Hepatocyte (in vitro differentiated cells): ENCODE data around the gene MAPK13. TPM values are rescaled to one million over a fixed set of nuclear protein-coding genes. Genes with fewer than 3 reads are reported as not detected.
A peak's percentile ranks its signal among the peaks of the same experiment; 100 is the strongest.

Experiments used
- DNase-seq: peaks from one replicate; pipeline ENCODE4 v3.0.0-alpha.2; 2016; ENCODE audit warnings: low spot score
- H2AFZ ChIP-seq: fragments of 200-600 bp; sonication (generic); 2 replicates; pipeline ENCODE4 v1.6.0; 2016; ENCODE audit warnings: antibody characterized with exemption, mild to moderate bottlenecking
- H3K27ac ChIP-seq: fragments of 200-600 bp; sonication (generic); 2 replicates; pipeline ENCODE4 v1.5.1; 2016; ENCODE audit warnings: mild to moderate bottlenecking
- H3K27me3 ChIP-seq: fragments of 200-600 bp; sonication (generic); 2 replicates; pipeline ENCODE4 v1.6.1; 2016
- H3K36me3 ChIP-seq: fragments of 200-600 bp; sonication (generic); replicated peaks from 2 replicates; pipeline ENCODE4 v1.5.1; 2016; ENCODE audit warnings: low read depth; ENCODE audit not compliant: insufficient read depth
- H3K4me1 ChIP-seq: fragments of 200-600 bp; sonication (generic); 2 replicates; pipeline ENCODE4 v1.5.1; 2016; ENCODE audit warnings: mild to moderate bottlenecking, moderate library complexity; ENCODE audit not compliant: insufficient read depth
- H3K4me2 ChIP-seq: fragments of 200-600 bp; sonication (generic); 2 replicates; pipeline ENCODE4 v1.6.0; 2016
- H3K4me3 ChIP-seq: fragments of 200-600 bp; sonication (generic); 2 replicates; pipeline ENCODE4 v1.5.1; 2016; ENCODE audit warnings: mild to moderate bottlenecking
- H3K79me2 ChIP-seq: fragments of 200-600 bp; sonication (generic); 2 replicates; pipeline ENCODE4 v1.6.0; 2017; ENCODE audit warnings: mild to moderate bottlenecking
- H3K9me2 ChIP-seq: fragments of 200-600 bp; sonication (generic); replicated peaks from 2 replicates; pipeline ENCODE4 v1.6.0; 2017; ENCODE audit warnings: mild to moderate bottlenecking; ENCODE audit not compliant: insufficient read depth
- H3K9me3 ChIP-seq: fragments of 200-600 bp; sonication (generic); 2 replicates; pipeline ENCODE4 v1.5.1; 2016; ENCODE audit warnings: low read depth, mild to moderate bottlenecking
- H4K20me1 ChIP-seq: fragments of 200-600 bp; sonication (generic); 2 replicates; pipeline ENCODE4 v1.6.0; 2016; ENCODE audit warnings: mild to moderate bottlenecking; ENCODE audit not compliant: insufficient read depth, poor library complexity, severe bottlenecking
- CTCF ChIP-seq: fragments of 200-600 bp; sonication (generic); IDR thresholded peaks from 2 replicates; pipeline ENCODE4 v1.5.1; 2016; ENCODE audit warnings: antibody characterized with exemption, mild to moderate bottlenecking; ENCODE audit not compliant: poor library complexity
- EZH2 ChIP-seq: fragments of 200-600 bp; sonication (generic); IDR thresholded peaks from 2 replicates; pipeline ENCODE4 v1.6.1; 2016; ENCODE audit warnings: antibody characterized with exemption, mild to moderate bottlenecking, borderline replicate concordance
- EZH2phosphoT487 ChIP-seq: fragments of 200-600 bp; sonication (generic); IDR thresholded peaks from one replicate; pipeline ENCODE4 v1.6.1; 2018; ENCODE audit warnings: antibody characterized with exemption, mild to moderate bottlenecking, low read depth, moderate library complexity; ENCODE audit not compliant: unreplicated experiment, severe bottlenecking
- WGBS: methylation state at CpG from one replicate; pipeline ENCODE4 v1.1.6; 2016; ENCODE audit warnings: low lambda C conversion rate; ENCODE audit errors: missing lambda C conversion rate; 5-methylcytosine and 5-hydroxymethylcytosine counted together
- polyA plus RNA-seq: library from polyadenylated mRNA; unstranded; fragments of >200 nt; fragmentation: Nextera tagmentation; extraction: Ambion mirVana; gene quantifications from 2 replicates; pipeline ENCODE4 v1.2.1, GENCODE V29; 2016
- total RNA-seq: library from RNA; depleted of rRNA; stranded (reverse); fragments of >200 nt; gene quantifications from 2 replicates; pipeline ENCODE4 v1.2.3, GENCODE V29; 2014

The MAPK13 gene
- total and polyA plus RNA-seq, 2 experiments from 2014 or later: 43.6 to 50.2 TPM

DNA sequence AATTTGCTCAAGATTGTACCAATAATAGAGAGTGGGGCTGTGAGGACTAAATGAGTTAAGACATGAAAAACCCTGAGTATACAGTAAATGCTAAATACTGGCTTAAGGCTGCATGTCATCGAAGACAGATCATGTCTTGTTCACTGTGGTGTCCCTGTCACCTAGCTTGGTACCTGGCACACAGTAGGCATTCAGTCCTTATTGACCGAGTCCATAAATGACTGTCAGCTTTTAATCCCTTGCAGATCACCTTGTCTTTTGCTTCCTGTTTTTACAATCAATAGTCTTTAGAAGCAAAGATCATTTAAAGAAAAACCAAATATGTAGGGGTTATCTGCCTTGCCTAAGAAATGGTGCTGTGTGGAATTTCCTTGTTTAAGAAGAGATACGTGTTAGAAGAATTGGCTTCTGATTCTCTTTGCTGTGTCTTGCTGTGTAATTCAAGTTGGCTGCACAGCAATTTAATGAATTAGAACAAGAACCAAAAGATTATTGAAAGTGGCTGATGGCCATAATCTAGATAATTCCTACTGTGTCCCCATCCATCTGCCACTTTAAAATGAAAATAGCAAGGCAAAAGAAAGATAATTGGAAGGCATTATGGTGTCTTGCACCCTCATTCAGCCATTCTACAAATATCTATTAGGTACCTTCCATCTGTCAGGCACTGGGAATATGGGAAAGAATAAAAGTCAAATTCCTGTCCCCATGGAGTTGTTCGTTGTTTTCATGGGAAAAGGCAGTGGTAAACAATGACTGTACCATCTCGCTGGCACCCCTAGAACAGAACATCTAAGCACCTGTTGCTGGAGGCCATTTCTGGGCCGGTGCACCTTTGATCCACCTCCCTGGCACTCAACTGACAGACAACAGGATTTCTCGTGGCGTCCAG lies 12.4 kb upstream of the MAPK13 start:
- H2AFZ ChIP-seq: no peak overlapping the region
- WGBS: 86% methylated on average over 8 of the region's 8 CpGs
- H3K9me3 ChIP-seq: no peaks in the 10 kb centered on the region
- no peak overlapping the region for H3K4me2 ChIP-seq
- H3K4me3 ChIP-seq: no peak overlapping the region
- peak overlapping the region; percentile 62 for H3K27ac ChIP-seq
- peaks cover 11% of the 10 kb centered on the region for H3K4me1 ChIP-seq
- H3K9me2 ChIP-seq: no peaks in the 10 kb centered on the region
- DNase-seq: no peak
- no peaks in the 10 kb centered on the region for H4K20me1 ChIP-seq
- no peaks in the 10 kb centered on the region for H3K27me3 ChIP-seq
- no peaks in the 10 kb centered on the region for H3K36me3 ChIP-seq
- H3K79me2 ChIP-seq: no peaks in the 10 kb centered on the region
- TF ChIP-seq CTCF (no peak), EZH2phosphoT487 (no peak), EZH2 (no peak)

- Histone ChIP-seq H3K4me1 (peaks cover 11% of the 10 kb centered on the region), H3K9me3 (no peaks in the 10 kb centered on the region), H3K27me3 (no peaks in the 10 kb centered on the region), H4K20me1 (no peaks in the 10 kb centered on the region), H3K9me2 (no peaks in the 10 kb centered on the region), H3K79me2 (no peaks in the 10 kb centered on the region), H3K4me2 (no peak overlapping the region), H3K36me3 (no peaks in the 10 kb centered on the region), H3K4me3 (no peak overlapping the region), H3K27ac (peak overlapping the region; percentile 62), H2AFZ (no peak overlapping the region)
- WGBS: 63% methylated on average over 4 of the region's 4 CpGs
- TF ChIP-seq EZH2phosphoT487 (no peak), CTCF (no peak), EZH2 (no peak)
- peak; percentile 74 for DNase-seq
These were observed 11.7 kb upstream of the MAPK13 start for GRCh38 chr6:36118550-36119107.

DNA sequence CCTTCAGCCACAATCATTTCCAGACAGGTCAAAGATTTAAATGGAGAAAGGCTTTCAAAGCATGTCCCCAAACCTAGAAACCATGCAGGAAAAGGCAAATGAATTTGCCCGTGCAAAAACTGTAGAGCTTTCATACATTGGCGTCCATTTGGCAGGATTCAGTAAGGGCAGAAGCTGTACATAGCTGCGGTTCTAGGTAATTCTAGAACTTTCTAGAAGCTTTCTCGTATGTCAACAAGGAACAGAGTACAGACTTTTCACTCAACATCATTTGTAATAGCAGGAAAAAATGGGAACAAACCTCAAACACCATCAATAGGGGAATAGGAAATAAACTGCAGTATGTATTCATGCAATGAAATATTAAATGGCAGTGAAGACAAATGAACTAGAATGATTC lies 11.1 kb upstream of the MAPK13 start:
- no peak for TF ChIP-seq EZH2phosphoT487
- Histone ChIP-seq H4K20me1 (no peaks in the 10 kb centered on the region), H3K9me3 (no peaks in the 10 kb centered on the region), H3K9me2 (no peaks in the 10 kb centered on the region), H3K4me1 (peaks cover 11% of the 10 kb centered on the region), H3K79me2 (no peaks in the 10 kb centered on the region), H3K27me3 (no peaks in the 10 kb centered on the region), H2AFZ (no peak overlapping the region), H3K4me3 (no peak overlapping the region), H3K4me2 (no peak overlapping the region), H3K36me3 (no peaks in the 10 kb centered on the region), H3K27ac (peak overlapping the region; percentile 60)
- WGBS: 95% methylated on average over 4 of the region's 4 CpGs
- DNase-seq: no peak

DNA sequence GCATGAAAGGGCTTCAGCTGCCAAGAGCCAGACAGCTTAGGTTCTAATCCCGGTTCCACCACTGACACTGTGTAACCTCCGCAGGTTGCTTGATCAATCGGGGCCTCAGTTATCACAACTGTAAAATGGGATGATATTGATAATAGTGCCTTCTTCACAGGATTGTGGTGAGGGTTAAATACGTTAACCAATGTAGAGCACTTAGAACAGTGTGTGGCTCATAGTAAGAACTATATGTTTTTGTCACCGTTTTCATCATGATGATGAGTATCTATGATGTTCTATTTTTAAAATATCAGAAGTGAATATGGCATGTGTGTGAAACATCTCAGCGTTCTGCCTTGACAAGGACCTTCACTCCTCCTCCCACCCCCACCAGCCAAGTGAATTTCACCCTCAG lies 10.3 kb upstream of the MAPK13 start:
- no peaks in the 10 kb centered on the region for H3K27me3 ChIP-seq
- no peak overlapping the region for H3K4me2 ChIP-seq
- no peaks in the 10 kb centered on the region for H4K20me1 ChIP-seq
- no peaks in the 10 kb centered on the region for H3K79me2 ChIP-seq
- no peak for DNase-seq
- peaks cover 11% of the 10 kb centered on the region for H3K4me1 ChIP-seq
- 94% methylated on average over 6 of the region's 6 CpGs for WGBS
- TF ChIP-seq EZH2 (no peak), CTCF (no peak), EZH2phosphoT487 (no peak)
- H3K4me3 ChIP-seq: no peak overlapping the region
- no peak overlapping the region for H3K27ac ChIP-seq
- H3K9me3 ChIP-seq: no peaks in the 10 kb centered on the region
- H3K36me3 ChIP-seq: no peaks in the 10 kb centered on the region
- no peak overlapping the region for H2AFZ ChIP-seq
- H3K9me2 ChIP-seq: no peaks in the 10 kb centered on the region
